ENCODE measurements around the gene NAPEPLD. TPM values are rescaled to one million over a fixed set of nuclear protein-coding genes. Genes with fewer than 3 reads are reported as not detected.
A peak's percentile ranks its signal among the peaks of the same experiment; 100 is the strongest.
"Not testable (repeated sequence)": the region's sequence is repeated elsewhere in the genome, so short reads cannot be mapped to it uniquely, and the experiment has no call there.

NAPEPLD gene
- total and polyA plus RNA-seq, 9 donors = 10.8 to 17.2 (median 13.3) TPM

- not testable (repeated sequence) for H3K9me3 ChIP-seq (replicated peaks; ENCODE audit: control insufficient read depth, low read depth, low read length); H3K27ac ChIP-seq (ENCODE audit: low read length); H3K4me3 ChIP-seq (ENCODE audit: low read length); H3K27me3 ChIP-seq (ENCODE audit: control insufficient read depth, insufficient read depth, low read length); H3K4me1 ChIP-seq (ENCODE audit: control insufficient read depth, insufficient read depth, low read length); DNase-seq
- WGBS (ENCODE audit: insufficient coverage) = no CpG with 5 or more reads among the region's 4 CpGs
- peaks cover 29% of the 10 kb centered on the region for H3K36me3 ChIP-seq (ENCODE audit: control insufficient read depth, insufficient read depth, low read length)
Measured at GRCh38 chr7:103092321-103092720, 56.6 kb downstream of the NAPEPLD start.

- no peak overlapping the region for H3K4me3 ChIP-seq (ENCODE audit: low read length)
- WGBS (ENCODE audit: insufficient coverage) = 100% methylated on average over 1 of the region's 3 CpGs
- no peaks in the 10 kb centered on the region for H3K4me1 ChIP-seq (ENCODE audit: control insufficient read depth, insufficient read depth, low read length)
- peaks cover 7% of the 10 kb centered on the region for H3K36me3 ChIP-seq (ENCODE audit: control insufficient read depth, insufficient read depth, low read length)
- no peaks in the 10 kb centered on the region for H3K27me3 ChIP-seq (ENCODE audit: control insufficient read depth, insufficient read depth, low read length)
- DNase-seq = no peak
- H3K9me3 ChIP-seq (replicated peaks; ENCODE audit: control insufficient read depth, low read depth, low read length) = no peaks in the 10 kb centered on the region
- no peak overlapping the region for H3K27ac ChIP-seq (ENCODE audit: low read length)
Measured at GRCh38 chr7:103083210-103083609, 65.7 kb downstream of the NAPEPLD start.

- Histone ChIP-seq H3K9me3 (replicated peaks; ENCODE audit: control insufficient read depth, low read depth, low read length) (no peaks in the 10 kb centered on the region), H3K4me3 (ENCODE audit: low read length) (no peak overlapping the region), H3K4me1 (ENCODE audit: control insufficient read depth, insufficient read depth, low read length) (no peaks in the 10 kb centered on the region), H3K27ac (ENCODE audit: low read length) (no peak overlapping the region), H3K36me3 (ENCODE audit: control insufficient read depth, insufficient read depth, low read length) (peaks cover 7% of the 10 kb centered on the region), H3K27me3 (ENCODE audit: control insufficient read depth, insufficient read depth, low read length) (no peaks in the 10 kb centered on the region)
- DNase-seq = no peak
- no CpG with 5 or more reads among the region's 1 CpG for WGBS (ENCODE audit: insufficient coverage)
Measured at GRCh38 chr7:103082497-103082896, 66.4 kb downstream of the NAPEPLD start.

DNA sequence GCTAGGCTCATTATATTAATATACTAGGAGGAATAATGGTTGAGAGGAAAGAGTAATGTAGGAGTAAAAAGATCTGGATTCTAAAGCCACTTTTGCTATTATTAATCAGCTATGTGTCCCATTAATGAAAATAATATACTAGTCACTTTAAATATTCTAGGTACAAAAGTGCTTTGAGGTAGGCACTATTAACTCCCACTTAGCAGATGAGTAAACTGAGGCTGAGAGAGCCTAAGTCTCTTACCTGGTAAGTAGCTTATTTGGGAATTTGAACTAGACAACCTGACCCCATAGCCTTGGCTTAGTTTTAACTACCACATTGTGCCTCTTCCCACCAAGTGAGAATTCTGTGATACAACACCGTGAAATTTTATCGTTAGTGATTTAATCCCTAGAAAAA is 68.0 kb downstream of the NAPEPLD start:
- Histone ChIP-seq H3K4me1 (ENCODE audit: control insufficient read depth, insufficient read depth, low read length) (peaks cover 3% of the 10 kb centered on the region), H3K27me3 (ENCODE audit: control insufficient read depth, insufficient read depth, low read length) (no peaks in the 10 kb centered on the region), H3K36me3 (ENCODE audit: control insufficient read depth, insufficient read depth, low read length) (peaks cover 7% of the 10 kb centered on the region), H3K4me3 (ENCODE audit: low read length) (no peak overlapping the region), H3K9me3 (replicated peaks; ENCODE audit: control insufficient read depth, low read depth, low read length) (no peaks in the 10 kb centered on the region), H3K27ac (ENCODE audit: low read length) (no peak overlapping the region)
- whole genome bisulfite sequencing (ENCODE audit: insufficient coverage) = no CpG with 5 or more reads among the region's 2 CpGs
- DNase-seq = no peak

- DNase-seq = no peak
- Histone ChIP-seq H3K27ac (ENCODE audit: low read length) (no peak overlapping the region), H3K4me3 (ENCODE audit: low read length) (no peak overlapping the region), H3K27me3 (ENCODE audit: control insufficient read depth, insufficient read depth, low read length) (no peaks in the 10 kb centered on the region), H3K9me3 (replicated peaks; ENCODE audit: control insufficient read depth, low read depth, low read length) (no peaks in the 10 kb centered on the region), H3K4me1 (ENCODE audit: control insufficient read depth, insufficient read depth, low read length) (peaks cover 5% of the 10 kb centered on the region), H3K36me3 (ENCODE audit: control insufficient read depth, insufficient read depth, low read length) (peaks cover 6% of the 10 kb centered on the region)
- no CpG with 5 or more reads among the region's 3 CpGs for WGBS (ENCODE audit: insufficient coverage)
Measured at GRCh38 chr7:103079836-103080235, 69.1 kb downstream of the NAPEPLD start.

DNA sequence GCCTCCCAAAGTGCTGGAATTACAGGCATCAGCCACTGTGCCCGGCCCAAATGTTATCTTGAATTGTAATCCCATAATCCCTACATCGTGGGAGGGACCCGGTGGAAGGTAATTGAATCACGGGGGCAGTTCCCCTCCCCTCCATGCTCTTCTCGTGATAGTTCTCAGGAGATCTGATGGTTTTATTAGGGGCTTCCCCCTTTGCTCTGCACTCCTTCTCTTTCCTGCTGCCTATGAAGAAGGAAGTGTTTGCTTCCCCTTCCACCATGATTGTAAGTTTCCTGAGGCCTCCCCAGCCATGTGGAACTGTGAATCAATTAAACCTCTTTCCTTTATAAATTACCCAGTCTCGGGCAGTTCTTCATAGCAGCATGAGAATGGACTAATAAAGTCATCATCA is 70.7 kb downstream of the NAPEPLD start:
- H3K36me3 ChIP-seq (ENCODE audit: control insufficient read depth, insufficient read depth, low read length); H3K4me3 ChIP-seq (ENCODE audit: low read length); H3K9me3 ChIP-seq (replicated peaks; ENCODE audit: control insufficient read depth, low read depth, low read length); DNase-seq; H3K27ac ChIP-seq (ENCODE audit: low read length); H3K27me3 ChIP-seq (ENCODE audit: control insufficient read depth, insufficient read depth, low read length): not testable (repeated sequence)
- H3K4me1 ChIP-seq (ENCODE audit: control insufficient read depth, insufficient read depth, low read length) = peaks cover 13% of the 10 kb centered on the region
- WGBS (ENCODE audit: insufficient coverage) = no CpG with 5 or more reads among the region's 6 CpGs

DNA sequence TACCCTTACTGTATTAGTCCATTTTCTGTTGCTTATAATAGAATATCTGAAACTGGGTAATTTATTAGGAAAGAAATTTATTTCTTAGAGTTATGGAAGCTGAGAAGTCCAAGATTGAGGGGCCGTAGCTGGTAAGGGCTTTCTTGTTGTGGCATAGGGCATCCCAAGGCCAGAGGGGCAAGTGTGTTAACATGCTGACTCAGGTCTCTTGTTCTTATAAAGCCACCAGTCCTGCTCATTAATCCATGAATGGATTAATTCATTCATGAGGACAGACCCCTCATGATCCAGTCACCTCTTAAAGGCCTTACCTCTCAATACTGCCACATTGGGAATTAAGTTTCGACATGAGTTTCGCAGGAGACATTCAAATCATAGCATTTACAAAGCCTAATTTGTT is 71.6 kb downstream of the NAPEPLD start:
- WGBS (ENCODE audit: insufficient coverage) = no CpG with 5 or more reads among the region's 3 CpGs
- no peak for DNase-seq
- H3K36me3 ChIP-seq (ENCODE audit: control insufficient read depth, insufficient read depth, low read length) = no peaks in the 10 kb centered on the region
- H3K9me3 ChIP-seq (replicated peaks; ENCODE audit: control insufficient read depth, low read depth, low read length) = no peaks in the 10 kb centered on the region
- peaks cover 13% of the 10 kb centered on the region for H3K4me1 ChIP-seq (ENCODE audit: control insufficient read depth, insufficient read depth, low read length)
- H3K27me3 ChIP-seq (ENCODE audit: control insufficient read depth, insufficient read depth, low read length) = no peaks in the 10 kb centered on the region
- no peak overlapping the region for H3K4me3 ChIP-seq (ENCODE audit: low read length)
- H3K27ac ChIP-seq (ENCODE audit: low read length) = no peak overlapping the region

GRCh38 chr7:103076764-103077163 is 72.1 kb downstream of the NAPEPLD start:
- WGBS (ENCODE audit: insufficient coverage) = 78% methylated on average over 4 of the region's 7 CpGs
- Histone ChIP-seq H3K36me3 (ENCODE audit: control insufficient read depth, insufficient read depth, low read length) (no peaks in the 10 kb centered on the region), H3K27ac (ENCODE audit: low read length) (no peak overlapping the region), H3K9me3 (replicated peaks; ENCODE audit: control insufficient read depth, low read depth, low read length) (no peaks in the 10 kb centered on the region), H3K4me3 (ENCODE audit: low read length) (no peak overlapping the region), H3K4me1 (ENCODE audit: control insufficient read depth, insufficient read depth, low read length) (peaks cover 13% of the 10 kb centered on the region), H3K27me3 (ENCODE audit: control insufficient read depth, insufficient read depth, low read length) (no peaks in the 10 kb centered on the region)
- DNase-seq = no peak

GRCh38 chr7:103075337-103075918 is 73.5 kb downstream of the NAPEPLD start:
- WGBS (ENCODE audit: insufficient coverage) = under 1% methylated on average over 33 of the region's 36 CpGs
- Histone ChIP-seq H3K4me1 (ENCODE audit: control insufficient read depth, insufficient read depth, low read length) (peaks cover 13% of the 10 kb centered on the region), H3K27me3 (ENCODE audit: control insufficient read depth, insufficient read depth, low read length) (no peaks in the 10 kb centered on the region), H3K36me3 (ENCODE audit: control insufficient read depth, insufficient read depth, low read length) (no peaks in the 10 kb centered on the region), H3K9me3 (replicated peaks; ENCODE audit: control insufficient read depth, low read depth, low read length) (no peaks in the 10 kb centered on the region), H3K4me3 (ENCODE audit: low read length) (peak overlapping the region; percentile 86), H3K27ac (ENCODE audit: low read length) (peak overlapping the region; percentile 80)
- DNase-seq = peak; percentile 71

DNA sequence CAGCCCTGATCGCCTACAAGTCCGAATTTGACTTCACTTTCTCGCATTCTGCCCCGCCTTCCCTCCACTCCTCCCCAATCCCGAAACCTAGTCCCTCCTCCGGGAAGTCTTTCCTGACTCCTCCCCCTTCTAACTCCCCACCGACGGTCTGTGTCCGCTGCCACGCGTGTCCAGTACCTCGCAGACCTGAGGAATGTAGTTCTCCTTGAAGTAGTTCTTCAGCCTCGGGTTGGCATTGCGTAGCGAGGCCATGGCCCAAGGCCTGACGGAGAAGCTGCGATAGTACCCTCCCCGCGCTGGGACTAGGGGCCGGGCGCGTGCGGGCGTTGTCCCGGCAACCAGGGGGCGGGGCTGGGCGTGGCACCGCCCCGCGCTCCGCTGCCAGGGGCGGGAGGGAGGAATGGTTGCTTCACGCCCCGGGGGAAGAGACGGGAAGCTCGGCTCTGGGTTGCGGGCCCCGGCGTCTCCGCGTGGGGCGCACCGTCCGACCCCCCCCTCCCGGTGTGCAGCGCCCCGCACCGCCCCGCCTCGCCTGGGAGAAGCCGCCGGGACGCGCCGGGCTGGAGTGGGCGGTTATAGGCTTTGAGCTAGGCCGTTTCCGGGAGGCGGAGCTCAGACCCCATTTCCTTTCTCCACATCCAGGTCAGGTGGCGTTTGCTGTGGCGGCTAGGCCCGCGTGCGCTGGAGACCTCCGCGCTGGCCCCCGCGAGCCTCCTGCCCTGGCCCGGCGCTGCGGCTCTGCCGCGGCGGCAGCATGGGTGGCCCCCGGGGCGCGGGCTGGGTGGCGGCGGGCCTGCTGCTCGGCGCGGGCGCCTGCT is 74.2 kb downstream of the NAPEPLD start, which contains the start of the genes ARMC10 and FBXL13:
TSS of gene ARMC10 (plus strand) at position 622 of the 818 bp plus-strand sequence. CDS start at position 755, 133 bp downstream.
TSS of gene FBXL13 (minus strand) at position 278 of the 818 bp plus-strand sequence.
- peaks cover 13% of the 10 kb centered on the region for H3K4me1 ChIP-seq (ENCODE audit: control insufficient read depth, insufficient read depth, low read length)
- peak within 1 kb of the TSS; percentile 86 for H3K4me3 ChIP-seq (ENCODE audit: low read length)
- no peaks in the 10 kb centered on the region for H3K36me3 ChIP-seq (ENCODE audit: control insufficient read depth, insufficient read depth, low read length)
- H3K27ac ChIP-seq (ENCODE audit: low read length) = peak within 1 kb of the TSS; percentile 93
- no peaks in the 10 kb centered on the region for H3K27me3 ChIP-seq (ENCODE audit: control insufficient read depth, insufficient read depth, low read length)
- peak; percentile 97 for DNase-seq
- no peaks in the 10 kb centered on the region for H3K9me3 ChIP-seq (replicated peaks; ENCODE audit: control insufficient read depth, low read depth, low read length)
- under 1% methylated on average over 69 of the region's 83 CpGs for WGBS (ENCODE audit: insufficient coverage)
